K562 (cell line): ENCODE data around the gene LTA. TPM values are rescaled to one million over a fixed set of nuclear protein-coding genes. Genes with fewer than 3 reads are reported as not detected.

Experiments used
- ASH1L ChIP-seq: fragments of 450-650 bp; IDR thresholded peaks from 2 replicates; pipeline ENCODE4 v1.6.1; 2018; ENCODE audit warnings: borderline replicate concordance, mild to moderate bottlenecking, low read depth; ENCODE audit not compliant: partially characterized antibody
- ID3 ChIP-seq, 2 experiments: fragments of 250-450 bp in 1 of 2; fragments of 450-650 bp in 1 of 2; sonication (Bioruptor Pico) in 1 of 2; IDR thresholded peaks; 2 replicates each; pipeline versions ENCODE4 v1.6.1 to v1.8.0; 2016 to 2021; ENCODE audit warnings: mild to moderate bottlenecking in 2 of 2, moderate library complexity in 2 of 2, missing compliant biosample characterization in 1 of 2, missing genetic modification characterization in 1 of 2
- ILF3 ChIP-seq: fragments of 450-650 bp; IDR thresholded peaks from 2 replicates; pipeline ENCODE4 v1.6.1; 2018; ENCODE audit warnings: antibody characterized with exemption, mild to moderate bottlenecking, moderate library complexity, borderline replicate concordance
- KAT8 ChIP-seq: fragments of 450-650 bp; IDR thresholded peaks from 2 replicates; pipeline ENCODE4 v1.6.1; 2016; ENCODE audit warnings: low read depth, mild to moderate bottlenecking
- KLF10 ChIP-seq: fragments of 250-450 bp; sonication (Bioruptor Pico); IDR thresholded peaks from 2 replicates; pipeline ENCODE4 v1.6.1; 2021; ENCODE audit warnings: matching md5 sums
- MBD1 ChIP-seq: fragments of 250-450 bp; sonication (Bioruptor Pico); IDR thresholded peaks from 2 replicates; pipeline ENCODE4 v1.8.0; 2022; ENCODE audit warnings: inconsistent platforms
- MBD2 ChIP-seq: sonication (generic); IDR thresholded peaks from 2 replicates; pipeline ENCODE4 v1.6.1; 2016; ENCODE audit warnings: low read depth, borderline replicate concordance
- MLLT1 ChIP-seq, 2 experiments: fragments of 450-650 bp; IDR thresholded peaks; 2 replicates each; pipeline ENCODE4 v1.6.1; 2016
- MXI1 ChIP-seq: IDR thresholded peaks from 2 replicates; pipeline ENCODE4 v1.6.1; 2011; ENCODE audit warnings: low read depth, mild to moderate bottlenecking, improper control_type of control experiment, low read length
- NR1H2 ChIP-seq: sonication (generic); formaldehyde crosslinking; IDR thresholded peaks from 2 replicates; pipeline ENCODE4 v1.4.0; 2020; ENCODE audit warnings: mild to moderate bottlenecking, missing genetic modification reagents
- RUNX1 ChIP-seq: sonication (generic); IDR thresholded peaks from 2 replicates; pipeline ENCODE4 v1.6.1; 2016; ENCODE audit warnings: antibody characterized with exemption, low read depth
- TBL1XR1 ChIP-seq, 2 experiments: IDR thresholded peaks; 2 replicates each; pipeline ENCODE4 v1.6.1; 2012; ENCODE audit warnings: improper control_type of control experiment in 2 of 2, low read length in 2 of 2, mild to moderate bottlenecking in 1 of 2
- TOE1 ChIP-seq, 2 experiments: fragments of 450-650 bp in 1 of 2; sonication (generic) in 1 of 2; formaldehyde crosslinking in 1 of 2; IDR thresholded peaks; 2 replicates each; pipeline versions ENCODE4 v1.7.1 to v1.8.0; 2016 to 2022; ENCODE audit warnings: borderline replicate concordance in 2 of 2, mild to moderate bottlenecking in 2 of 2, antibody characterized with exemption in 1 of 2, inconsistent platforms in 1 of 2, low read depth in 1 of 2, missing genetic modification reagents in 1 of 2, moderate library complexity in 1 of 2
- XRCC5 ChIP-seq: fragments of 200-400 bp; formaldehyde crosslinking; IDR thresholded peaks from 2 replicates; pipeline ENCODE4 v1.6.1; 2017; ENCODE audit warnings: low read depth, mild to moderate bottlenecking, low read length
- YBX1 ChIP-seq: fragments of 450-650 bp; IDR thresholded peaks from 2 replicates; pipeline ENCODE4 v1.7.1; 2016; ENCODE audit warnings: mild to moderate bottlenecking
- ZC3H11A ChIP-seq: IDR thresholded peaks from 2 replicates; pipeline ENCODE4 v1.6.1; 2012; ENCODE audit warnings: low read depth, low read length, improper control_type of control experiment
- ZNF655 ChIP-seq: fragments of 250-450 bp; sonication (Bioruptor Pico); IDR thresholded peaks from 2 replicates; pipeline ENCODE4 v1.5.0; 2021
- ZNF766 ChIP-seq: fragments of 200-800 bp; sonication (Bioruptor generic); conservative IDR thresholded peaks from 2 replicates; pipeline ENCODE4 v1.6.1; 2016; ENCODE audit warnings: missing genetic modification characterization, missing compliant biosample characterization
- ZNF79 ChIP-seq: fragments of 250-450 bp; sonication (Bioruptor Pico); IDR thresholded peaks from 2 replicates; pipeline ENCODE4 v1.4.0; 2020; ENCODE audit warnings: low read depth, mild to moderate bottlenecking, moderate library complexity
- polyA plus RNA-seq, 8 experiments: library from polyadenylated mRNA; depleted of rRNA in 4 of 8; stranded (reverse) in 5 of 8; unstranded in 3 of 8; fragments of >200 nt; fragmentation: Nextera tagmentation in 2 of 8; fragmentation: Illumina TruSeq in 1 of 8; extraction: Ambion mirVana in 2 of 8; extraction: Trizol in 1 of 8; gene quantifications; 2 replicates each; pipeline versions ENCODE4 v1.2.1 to v1.2.3, GENCODE V29; 2011 to 2014; ENCODE audit warnings: inconsistent platforms in 1 of 8, missing spikeins in 1 of 8
- total RNA-seq, 7 experiments: library from RNA; depleted of rRNA in 6 of 7; stranded (reverse); fragments of >200 nt in 6 of 7; fragmentation: Illumina TruSeq in 2 of 7; extraction: Trizol in 2 of 7; gene quantifications; 2 replicates each; pipeline versions ENCODE4 v1.2.1 to v1.2.3, GENCODE V29; 2011 to 2021; ENCODE audit warnings: low replicate concordance in 1 of 7
- TF ChIP-seq, protein P1 (sequence below), 2 experiments: fragments of 200-800 bp in 1 of 2; sonication (Bioruptor generic) in 1 of 2; sonication (generic) in 1 of 2; formaldehyde crosslinking in 1 of 2; IDR thresholded peaks in 1 of 2; conservative IDR thresholded peaks in 1 of 2; 2 replicates each; pipeline versions ENCODE4 v1.5.0 to v1.6.1; 2016 to 2020; ENCODE audit warnings: missing compliant biosample characterization in 1 of 2, missing genetic modification characterization in 1 of 2, missing genetic modification reagents in 1 of 2

Gene LTA
- total and polyA plus RNA-seq, 9 of the 15 experiments (the other 6 are each of a cell fraction or from before 2014, with no cell fraction given): 0.80 TPM; not detected in 8

DNA sequence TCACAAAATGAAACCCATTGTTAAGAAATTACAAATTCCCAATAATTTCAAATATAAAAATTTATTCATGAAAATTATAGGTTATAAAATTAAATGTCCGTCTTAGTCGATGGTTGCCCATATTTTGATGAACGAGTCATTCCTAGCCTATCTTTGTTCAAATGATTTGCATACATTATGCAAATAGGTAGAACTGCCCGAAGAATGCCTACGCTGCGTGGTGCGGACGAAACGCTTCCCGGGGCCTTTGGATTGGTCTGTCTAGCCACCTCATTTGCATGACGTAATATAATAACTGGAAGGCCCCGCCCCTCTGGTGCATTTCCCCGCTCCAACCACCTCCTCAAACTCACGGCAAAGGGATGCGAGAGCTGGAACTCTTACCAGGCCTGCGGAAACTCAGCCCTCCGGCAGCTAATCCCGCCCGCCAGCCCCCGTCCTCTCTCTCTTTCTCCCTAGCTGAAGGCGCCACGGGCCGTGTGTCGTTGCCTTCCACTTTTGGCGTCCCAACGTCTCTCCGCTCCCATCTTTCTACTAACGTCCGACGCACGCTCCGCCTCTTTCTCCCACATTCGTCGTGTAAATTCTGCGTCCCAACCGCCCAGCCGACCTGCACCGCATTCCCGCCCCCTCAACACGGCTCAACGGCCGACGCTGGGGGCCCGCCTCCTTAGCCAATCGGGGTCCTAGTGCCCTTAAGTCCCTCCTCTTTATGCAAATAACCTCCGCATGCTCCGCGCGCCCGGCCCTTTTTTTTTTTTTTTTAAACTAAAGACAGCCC lies 47.9 kb downstream of the LTA start (continued):
- TF ChIP-seq, protein P1, sequence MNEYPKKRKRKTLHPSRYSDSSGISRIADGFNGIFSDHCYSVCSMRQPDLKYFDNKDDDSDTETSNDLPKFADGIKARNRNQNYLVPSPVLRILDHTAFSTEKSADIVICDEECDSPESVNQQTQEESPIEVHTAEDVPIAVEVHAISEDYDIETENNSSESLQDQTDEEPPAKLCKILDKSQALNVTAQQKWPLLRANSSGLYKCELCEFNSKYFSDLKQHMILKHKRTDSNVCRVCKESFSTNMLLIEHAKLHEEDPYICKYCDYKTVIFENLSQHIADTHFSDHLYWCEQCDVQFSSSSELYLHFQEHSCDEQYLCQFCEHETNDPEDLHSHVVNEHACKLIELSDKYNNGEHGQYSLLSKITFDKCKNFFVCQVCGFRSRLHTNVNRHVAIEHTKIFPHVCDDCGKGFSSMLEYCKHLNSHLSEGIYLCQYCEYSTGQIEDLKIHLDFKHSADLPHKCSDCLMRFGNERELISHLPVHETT (CRISPR knock-in tag; conservative IDR thresholded peaks at IDR 0.05 in 1 of 2, IDR thresholded peaks at IDR 0.05 in 1 of 2): no peak
- TF ChIP-seq TOE1 (IDR thresholded peaks at IDR 0.05; ENCODE audit: borderline replicate concordance) (peak; percentile 70), TOE1 (CRISPR knock-in tag; IDR thresholded peaks at IDR 0.05; ENCODE audit: borderline replicate concordance, low read depth) (no peak), ASH1L (no peak), RUNX1 (no peak), ZNF79 (CRISPR knock-in tag) (peak; percentile 73), ID3 (CRISPR knock-in tag; IDR thresholded peaks at IDR 0.05) (no peak), ID3 (tag; IDR thresholded peaks at IDR 0.05) (no peak), MXI1 (peak; percentile 20; the same call in 1 of the 2 replicates), XRCC5 (no peak; the same call in 1 of the 2 replicates), MBD2 (peak; percentile 76), NR1H2 (CRISPR knock-in tag) (no peak), YBX1 (no peak), ZC3H11A (no peak), ZNF766 (CRISPR knock-in tag) (no peak), KAT8 (no peak), MBD1 (CRISPR knock-in tag) (no peak), ILF3 (no peak), TBL1XR1 (IDR thresholded peaks at IDR 0.05; ENCODE audit: low read length in 2 of 2) (peak; percentile 52 to 84; a peak in 2 of 4 replicates), KLF10 (CRISPR knock-in tag) (no peak), ZNF655 (CRISPR knock-in tag) (no peak), MLLT1 (IDR thresholded peaks at IDR 0.05) (peak; percentile 87 to 92)
